ENCODE data around the gene ZBTB39. TPM values are rescaled to one million over a fixed set of nuclear protein-coding genes. Genes with fewer than 3 reads are reported as not detected.
"Not testable (repeated sequence)": the region's sequence is repeated elsewhere in the genome, so short reads cannot be mapped to it uniquely, and the experiment has no call there.

ZBTB39 gene
- total RNA-seq, 1 experiment from 2014 or later: 11.6 TPM

- Histone ChIP-seq H3K27me3 (ENCODE audit: control insufficient read depth, insufficient read depth, low read length) (no peaks in the 10 kb centered on the region; the same call in 1 of the 2 replicates), H3K36me3 (replicated peaks; ENCODE audit: control insufficient read depth, insufficient read depth, low read length) (no peaks in the 10 kb centered on the region), H3K4me3 (ENCODE audit: insufficient read depth, low read depth, low read length) (no peak overlapping the region)
- DNase-seq: no peak
These were observed 36.3 kb upstream of the ZBTB39 start for GRCh38 chr12:57042695-57043094.

GRCh38 chr12:57040750-57041149 lies 34.4 kb upstream of the ZBTB39 start:
- DNase-seq: no peak
- Histone ChIP-seq H3K27me3 (ENCODE audit: control insufficient read depth, insufficient read depth, low read length) (no peaks in the 10 kb centered on the region; the same call in 1 of the 2 replicates), H3K36me3 (replicated peaks; ENCODE audit: control insufficient read depth, insufficient read depth, low read length) (no peaks in the 10 kb centered on the region), H3K4me3 (ENCODE audit: insufficient read depth, low read depth, low read length) (no peak overlapping the region)

- H3K36me3 ChIP-seq (replicated peaks; ENCODE audit: control insufficient read depth, insufficient read depth, low read length): no peaks in the 10 kb centered on the region
- DNase-seq: no peak
- H3K4me3 ChIP-seq (ENCODE audit: insufficient read depth, low read depth, low read length): no peak overlapping the region
- H3K27me3 ChIP-seq (ENCODE audit: control insufficient read depth, insufficient read depth, low read length): no peaks in the 10 kb centered on the region; the same call in 1 of the 2 replicates
These were observed 33.9 kb upstream of the ZBTB39 start for GRCh38 chr12:57040211-57040610.

- Histone ChIP-seq H3K27me3 (ENCODE audit: control insufficient read depth, insufficient read depth, low read length) (no peaks in the 10 kb centered on the region; the same call in 1 of the 2 replicates), H3K36me3 (replicated peaks; ENCODE audit: control insufficient read depth, insufficient read depth, low read length) (no peaks in the 10 kb centered on the region), H3K4me3 (ENCODE audit: insufficient read depth, low read depth, low read length) (no peak overlapping the region)
- no peak for DNase-seq
These were observed 32.9 kb upstream of the ZBTB39 start for GRCh38 chr12:57039016-57039798.

- Histone ChIP-seq H3K36me3 (replicated peaks; ENCODE audit: control insufficient read depth, insufficient read depth, low read length) (no peaks in the 10 kb centered on the region), H3K4me3 (ENCODE audit: insufficient read depth, low read depth, low read length) (no peak overlapping the region), H3K27me3 (ENCODE audit: control insufficient read depth, insufficient read depth, low read length) (no peaks in the 10 kb centered on the region; the same call in 1 of the 2 replicates)
- DNase-seq: no peak
These were observed 30.9 kb upstream of the ZBTB39 start for GRCh38 chr12:57037264-57037663.

GRCh38 chr12:57033431-57033830 lies 27.1 kb upstream of the ZBTB39 start:
- Histone ChIP-seq H3K27me3 (ENCODE audit: control insufficient read depth, insufficient read depth, low read length) (no peaks in the 10 kb centered on the region), H3K36me3 (replicated peaks; ENCODE audit: control insufficient read depth, insufficient read depth, low read length) (no peaks in the 10 kb centered on the region), H3K4me3 (ENCODE audit: insufficient read depth, low read depth, low read length) (no peak overlapping the region)
- no peak for DNase-seq

GRCh38 chr12:57031789-57032188 lies 25.4 kb upstream of the ZBTB39 start:
- no peaks in the 10 kb centered on the region for H3K27me3 ChIP-seq (ENCODE audit: control insufficient read depth, insufficient read depth, low read length)
- H3K4me3 ChIP-seq (ENCODE audit: insufficient read depth, low read depth, low read length): no peak overlapping the region
- DNase-seq: no peak
- H3K36me3 ChIP-seq (replicated peaks; ENCODE audit: control insufficient read depth, insufficient read depth, low read length): no peaks in the 10 kb centered on the region

GRCh38 chr12:57031138-57031725 lies 24.9 kb upstream of the ZBTB39 start:
- Histone ChIP-seq H3K36me3 (replicated peaks; ENCODE audit: control insufficient read depth, insufficient read depth, low read length) (no peaks in the 10 kb centered on the region), H3K27me3 (ENCODE audit: control insufficient read depth, insufficient read depth, low read length) (no peaks in the 10 kb centered on the region), H3K4me3 (ENCODE audit: insufficient read depth, low read depth, low read length) (no peak overlapping the region)
- no peak for DNase-seq

GRCh38 chr12:57029457-57029856 lies 23.1 kb upstream of the ZBTB39 start:
- H3K27me3 ChIP-seq (ENCODE audit: control insufficient read depth, insufficient read depth, low read length): no peaks in the 10 kb centered on the region
- no peaks in the 10 kb centered on the region for H3K36me3 ChIP-seq (replicated peaks; ENCODE audit: control insufficient read depth, insufficient read depth, low read length)
- DNase-seq: no peak
- H3K4me3 ChIP-seq (ENCODE audit: insufficient read depth, low read depth, low read length): no peak overlapping the region

GRCh38 chr12:57027805-57028153 lies 21.4 kb upstream of the ZBTB39 start:
- Histone ChIP-seq H3K36me3 (replicated peaks; ENCODE audit: control insufficient read depth, insufficient read depth, low read length) (no peaks in the 10 kb centered on the region), H3K27me3 (ENCODE audit: control insufficient read depth, insufficient read depth, low read length) (no peaks in the 10 kb centered on the region), H3K4me3 (ENCODE audit: insufficient read depth, low read depth, low read length) (no peak overlapping the region)
- no peak for DNase-seq

GRCh38 chr12:57027011-57027804 lies 20.9 kb upstream of the ZBTB39 start:
- no peaks in the 10 kb centered on the region for H3K27me3 ChIP-seq (ENCODE audit: control insufficient read depth, insufficient read depth, low read length)
- H3K4me3 ChIP-seq (ENCODE audit: insufficient read depth, low read depth, low read length): no peak overlapping the region
- no peak for DNase-seq
- H3K36me3 ChIP-seq (replicated peaks; ENCODE audit: control insufficient read depth, insufficient read depth, low read length): no peaks in the 10 kb centered on the region

GRCh38 chr12:57025196-57025595 lies 18.9 kb upstream of the ZBTB39 start:
- no peak for DNase-seq
- Histone ChIP-seq H3K36me3 (replicated peaks; ENCODE audit: control insufficient read depth, insufficient read depth, low read length) (no peaks in the 10 kb centered on the region), H3K27me3 (ENCODE audit: control insufficient read depth, insufficient read depth, low read length) (no peaks in the 10 kb centered on the region)

GRCh38 chr12:57022324-57022723 lies 16.0 kb upstream of the ZBTB39 start:
- H3K36me3 ChIP-seq (replicated peaks; ENCODE audit: control insufficient read depth, insufficient read depth, low read length); H3K27me3 ChIP-seq (ENCODE audit: control insufficient read depth, insufficient read depth, low read length); DNase-seq; H3K4me3 ChIP-seq (ENCODE audit: insufficient read depth, low read depth, low read length): not testable (repeated sequence)

More at GRCh38 chr12:57025196-57025595, 18.9 kb upstream of the ZBTB39 start:
- H3K4me3 ChIP-seq (ENCODE audit: insufficient read depth, low read depth, low read length): no peak overlapping the region

- Histone ChIP-seq H3K4me3 (ENCODE audit: insufficient read depth, low read depth, low read length) (no peak overlapping the region), H3K36me3 (replicated peaks; ENCODE audit: control insufficient read depth, insufficient read depth, low read length) (no peaks in the 10 kb centered on the region), H3K27me3 (ENCODE audit: control insufficient read depth, insufficient read depth, low read length) (no peaks in the 10 kb centered on the region)
- no peak for DNase-seq
These were observed 13.8 kb upstream of the ZBTB39 start for GRCh38 chr12:57019983-57020719.

Data from H7 (cell line).